Epithelial cell of prostate (primary cell): ENCODE results near the gene CRIP1.

Source experiments
- DNase-seq: peaks from one replicate; pipeline ENCODE4 v3.0.0-alpha.2; 2011; ENCODE audit warnings: low read depth, low spot score
- H3K27ac ChIP-seq: fragments of 450-650 bp; 2 replicates; pipeline ENCODE4 v1.5.1; 2017; ENCODE audit warnings: mild to moderate bottlenecking

CRIP1 gene

DNA sequence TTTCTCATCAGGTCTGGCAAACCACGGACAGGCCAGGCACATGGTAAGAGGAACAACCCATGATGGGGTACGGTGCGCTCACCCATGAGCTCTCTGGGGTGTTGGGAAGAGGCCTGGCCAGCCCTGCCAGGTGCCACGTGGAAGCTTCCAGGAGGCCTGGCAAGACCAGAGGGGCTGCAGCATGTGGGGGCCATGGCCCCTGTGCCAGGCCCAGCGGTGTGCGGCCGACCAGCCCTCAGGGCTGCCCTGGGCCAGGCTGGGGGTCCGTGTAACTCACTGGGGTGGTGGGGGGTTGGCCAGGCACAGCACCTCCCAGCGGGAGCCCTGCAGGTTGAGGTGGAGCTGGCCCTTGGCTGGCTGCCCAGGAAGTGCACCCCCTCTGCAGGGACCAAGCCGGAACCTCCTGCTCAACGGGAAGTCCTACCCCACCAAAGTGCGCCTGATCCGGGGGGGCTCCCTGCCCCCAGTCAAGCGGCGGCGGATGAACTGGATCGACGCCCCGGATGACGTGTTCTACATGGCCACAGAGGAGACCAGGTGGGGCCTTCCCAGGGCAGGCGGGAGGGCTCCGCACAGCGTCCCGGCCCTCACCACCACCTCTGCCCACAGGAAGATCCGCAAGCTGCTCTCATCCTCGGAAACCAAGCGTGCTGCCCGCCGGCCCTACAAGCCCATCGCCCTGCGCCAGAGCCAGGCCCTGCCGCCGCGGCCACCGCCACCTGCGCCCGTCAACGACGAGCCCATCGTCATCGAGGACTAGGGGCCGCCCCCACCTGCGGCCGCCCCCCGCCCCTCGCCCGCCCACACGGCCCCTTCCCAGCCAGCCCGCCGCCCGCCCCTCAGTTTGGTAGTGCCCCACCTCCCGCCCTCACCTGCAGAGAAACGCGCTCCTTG, 17.0 kb upstream of the CRIP1 start:
- H3K27ac ChIP-seq = no peak overlapping the region
- DNase-seq = no peak

DNA sequence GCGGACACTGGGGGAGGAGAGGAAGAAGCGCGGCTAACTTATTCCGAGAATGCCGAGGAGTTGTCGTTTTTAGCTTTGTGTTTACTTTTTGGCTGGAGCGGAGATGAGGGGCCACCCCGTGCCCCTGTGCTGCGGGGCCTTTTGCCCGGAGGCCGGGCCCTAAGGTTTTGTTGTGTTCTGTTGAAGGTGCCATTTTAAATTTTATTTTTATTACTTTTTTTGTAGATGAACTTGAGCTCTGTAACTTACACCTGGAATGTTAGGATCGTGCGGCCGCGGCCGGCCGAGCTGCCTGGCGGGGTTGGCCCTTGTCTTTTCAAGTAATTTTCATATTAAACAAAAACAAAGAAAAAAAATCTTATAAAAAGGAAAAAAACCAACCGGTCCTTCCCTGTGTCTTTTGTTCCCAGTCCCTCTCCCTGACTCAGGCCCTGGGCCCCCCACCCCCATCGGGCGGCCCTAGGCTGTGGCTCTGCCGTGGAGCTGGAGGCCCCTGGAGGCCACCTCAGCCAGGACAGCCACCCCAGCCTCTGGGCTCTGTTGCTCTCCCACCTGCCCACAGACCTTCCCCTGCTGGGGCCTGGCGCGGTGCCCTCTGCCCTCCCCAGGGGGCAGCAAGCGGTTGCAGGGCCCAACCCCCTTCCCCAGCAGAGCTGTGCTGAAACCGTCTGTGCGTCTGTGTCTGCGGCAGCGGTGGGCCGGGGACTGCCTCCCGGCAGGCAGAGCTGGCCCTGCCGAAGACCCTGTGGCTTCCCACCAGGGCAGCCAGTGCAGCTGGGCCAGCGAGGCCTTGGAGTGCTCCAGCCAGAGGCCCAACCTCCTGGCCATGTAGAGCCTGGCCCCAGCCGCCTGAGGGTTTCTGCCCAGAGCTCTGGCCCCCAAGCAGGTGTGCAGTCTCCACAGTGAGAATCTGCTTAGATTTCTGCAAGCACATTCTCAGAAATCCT, 16.1 kb upstream of the CRIP1 start:
- no peak for DNase-seq
- no peak overlapping the region for H3K27ac ChIP-seq

DNA sequence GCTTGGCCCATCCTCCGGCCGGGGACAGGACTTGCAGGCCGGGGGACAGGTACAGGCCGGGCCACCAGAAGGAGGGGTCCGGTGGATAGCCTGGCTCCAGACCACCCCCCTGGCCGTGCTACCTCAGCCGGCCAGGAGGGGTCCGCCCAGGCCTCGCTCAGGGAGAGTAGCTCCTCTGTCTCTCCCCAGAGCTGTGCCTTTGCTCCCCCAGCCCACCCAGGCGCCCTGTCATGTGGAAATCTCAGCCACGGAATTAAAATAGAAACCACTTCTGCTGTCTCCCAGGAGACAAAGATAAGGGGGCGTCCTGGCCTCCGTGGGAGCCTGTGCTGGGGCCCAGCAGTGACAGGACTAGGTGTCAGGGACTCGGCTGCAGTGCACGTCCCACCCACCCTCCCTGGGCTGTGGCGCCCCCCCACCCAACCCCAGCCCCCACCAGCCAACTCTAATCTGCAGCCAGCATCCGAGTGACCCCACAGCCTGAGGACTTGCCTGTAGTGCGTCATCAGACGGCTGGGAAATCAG, 15.3 kb upstream of the CRIP1 start:
- no peak overlapping the region for H3K27ac ChIP-seq
- DNase-seq = no peak

DNA sequence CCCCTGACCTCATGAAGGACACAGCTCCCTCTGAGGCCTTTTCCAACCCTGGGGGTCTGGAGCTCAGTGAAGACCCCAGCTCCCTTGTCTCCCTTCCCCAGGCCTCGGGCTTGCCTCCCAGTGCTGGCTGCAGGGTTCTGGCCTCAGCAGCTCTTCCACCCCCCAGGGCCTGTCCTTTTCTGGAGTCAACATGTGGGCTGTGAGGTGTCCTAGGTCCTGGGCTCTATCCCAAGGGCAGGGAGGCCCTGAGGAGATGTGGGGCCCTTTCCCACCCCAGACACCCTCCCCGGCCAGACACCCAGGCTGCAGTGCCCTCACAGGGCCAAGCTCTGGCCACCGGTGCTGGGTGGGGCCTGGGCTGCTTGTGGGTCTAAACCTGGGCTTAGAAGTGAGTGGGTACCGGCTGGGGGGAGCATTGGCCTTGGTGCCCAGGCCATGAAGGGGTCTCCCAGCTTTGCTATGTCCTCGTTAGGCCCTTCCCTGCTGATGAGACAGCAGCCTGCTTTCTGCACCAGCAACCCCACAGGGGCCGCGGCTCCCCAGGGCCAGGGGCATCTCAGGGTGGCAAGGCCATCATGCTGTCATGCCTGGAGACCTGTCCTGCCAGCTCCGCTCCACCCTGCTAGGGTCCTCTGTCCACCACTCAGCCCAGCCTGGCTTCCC, 14.7 kb upstream of the CRIP1 start:
- DNase-seq = no peak
- no peak overlapping the region for H3K27ac ChIP-seq

DNA sequence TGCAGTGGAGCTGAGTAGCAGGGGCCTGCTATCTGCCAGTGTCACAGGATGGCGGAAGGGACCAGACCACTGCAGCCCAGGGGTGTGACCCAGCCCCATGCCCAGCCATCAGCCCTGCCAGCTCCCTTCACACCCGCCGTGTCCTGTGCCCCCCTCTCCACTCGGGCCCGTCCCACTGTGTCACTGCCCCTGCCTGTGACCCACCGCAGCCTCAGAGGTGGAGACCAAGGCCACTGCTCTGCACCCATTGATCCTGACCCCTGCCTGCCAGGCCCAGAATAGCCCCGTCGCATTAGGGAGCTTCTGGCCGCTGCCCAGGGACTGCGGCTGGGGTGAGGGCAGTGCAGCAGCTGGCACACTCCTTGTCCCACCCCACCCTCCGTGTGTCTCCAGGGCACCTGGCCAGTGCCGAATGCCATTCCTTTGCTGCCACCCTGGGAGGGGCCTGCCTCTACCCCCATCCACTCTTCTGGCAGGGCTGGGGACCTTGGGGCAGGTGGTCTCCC, 14.1 kb upstream of the CRIP1 start:
- no peak overlapping the region for H3K27ac ChIP-seq
- no peak for DNase-seq

DNA sequence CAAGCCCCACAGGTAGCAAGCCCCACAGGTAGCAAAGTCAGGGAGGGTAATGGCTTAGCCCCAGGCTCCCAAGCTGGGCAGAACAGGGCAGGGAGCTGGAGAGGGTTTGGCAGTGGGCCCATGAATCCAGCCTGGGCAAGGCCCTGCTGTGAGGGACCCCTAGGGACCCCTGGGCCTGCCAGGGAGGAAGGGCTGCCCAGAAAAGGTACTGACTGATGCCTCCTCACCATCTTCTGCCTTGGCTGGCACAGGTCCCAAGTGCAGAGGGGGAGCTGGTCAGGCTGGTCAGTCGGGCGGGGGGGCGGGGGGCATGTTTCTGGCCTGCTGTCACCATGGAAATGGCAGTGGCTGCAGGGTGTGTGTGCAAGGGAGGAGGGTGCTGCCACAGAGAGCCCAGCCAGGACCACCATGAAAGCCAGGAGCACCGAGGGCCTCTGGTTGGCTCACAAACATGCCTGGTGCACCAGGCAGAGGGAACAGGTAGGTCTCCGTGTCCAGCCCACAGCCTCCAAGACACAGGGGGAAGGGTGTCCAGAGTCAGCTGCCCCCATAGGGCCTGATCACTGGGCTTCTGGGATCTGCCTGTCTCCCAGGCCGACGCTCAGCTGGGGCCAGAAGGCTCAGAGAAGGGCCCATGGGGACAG, 13.5 kb upstream of the CRIP1 start:
- no peak for DNase-seq
- H3K27ac ChIP-seq = no peak overlapping the region

DNA sequence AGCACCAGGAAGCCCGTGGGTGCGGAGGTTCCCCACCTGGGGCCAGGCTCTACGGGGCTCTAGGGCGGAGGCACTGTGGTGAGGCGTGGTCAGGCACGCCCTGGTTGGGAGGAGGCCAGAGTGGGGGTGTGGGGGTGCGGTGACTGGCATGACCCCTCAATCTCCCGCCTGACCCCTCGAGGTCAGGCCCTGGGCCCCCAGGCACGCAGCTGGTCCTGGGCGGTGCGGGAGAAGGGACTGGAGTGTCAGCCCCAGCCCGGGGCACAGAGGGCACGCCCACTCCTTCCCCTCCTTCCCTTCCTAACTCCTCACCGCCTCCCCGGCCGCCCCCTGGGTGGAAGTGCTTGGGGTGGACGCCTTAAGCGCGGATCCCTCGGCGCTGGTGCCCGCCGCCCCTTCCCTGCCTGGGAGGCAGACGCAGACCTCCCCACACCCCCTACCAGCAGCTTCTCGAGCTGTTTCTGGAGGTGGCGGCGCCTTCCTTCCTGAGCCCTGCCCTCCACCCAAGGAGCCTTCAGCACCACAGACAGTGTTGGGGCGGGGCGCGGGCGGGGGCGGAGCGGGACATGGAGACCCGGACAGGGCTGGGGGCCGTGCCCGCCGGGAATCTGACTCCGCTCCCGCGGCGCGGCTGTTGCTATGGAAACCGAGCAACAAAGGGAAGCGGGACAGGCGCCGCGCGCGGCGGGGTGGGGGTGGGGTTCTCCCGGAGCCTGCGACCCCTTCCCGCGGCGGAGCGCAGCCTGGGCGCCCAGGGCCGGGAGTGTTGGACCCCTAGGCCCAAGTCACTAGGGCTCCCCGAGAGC, 12.8 kb upstream of the CRIP1 start:
- H3K27ac ChIP-seq = peak overlapping the region; percentile 36
- DNase-seq = peak; percentile 24

DNA sequence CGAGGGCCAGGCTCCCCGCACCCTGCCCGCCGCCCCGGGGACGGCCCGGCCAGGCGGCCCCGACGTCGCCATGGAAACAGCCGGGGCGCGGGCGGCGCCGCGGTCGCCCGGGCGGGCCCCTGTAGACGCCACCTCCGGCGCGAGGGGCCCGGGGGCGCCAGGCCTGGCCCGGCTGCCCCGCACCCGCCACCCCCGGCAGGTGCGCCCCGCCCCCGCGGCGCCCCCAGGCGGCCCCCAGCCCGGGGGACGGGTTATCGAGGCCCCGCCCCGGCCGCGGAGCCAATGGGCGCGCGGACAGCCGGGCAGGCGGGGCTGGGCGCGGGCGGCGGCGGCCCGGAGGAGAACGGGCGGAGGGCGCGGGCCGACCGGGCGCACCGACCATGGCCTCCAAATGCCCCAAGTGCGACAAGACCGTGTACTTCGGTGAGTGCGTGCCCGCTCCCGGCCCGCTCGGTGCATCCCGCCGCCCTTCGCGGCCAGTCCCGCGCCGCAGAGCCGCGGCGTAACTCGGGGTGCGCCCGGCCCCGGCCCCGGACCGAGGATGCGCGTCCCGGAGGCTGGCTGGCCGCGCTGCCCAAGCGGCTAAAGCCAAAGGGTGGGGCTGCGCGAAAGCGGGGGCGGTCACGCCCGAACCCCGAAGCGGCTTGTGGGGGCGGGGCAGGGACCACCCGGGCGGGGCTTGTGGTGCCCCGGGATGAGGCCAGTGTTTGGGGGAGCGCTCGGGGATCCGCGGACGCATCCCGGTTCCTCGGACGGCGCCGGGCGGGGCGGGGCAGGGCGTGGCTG, 12.0 kb upstream of the CRIP1 start, which contains the start of gene CRIP2:
Gene CRIP2, plus strand, starts transcription at position 339 of the 786 bp plus-strand sequence. Its CDS starts 42 bp downstream, at position 381.
- peak within 1 kb of the TSS; percentile 36 for H3K27ac ChIP-seq
- DNase-seq = no peak

DNA sequence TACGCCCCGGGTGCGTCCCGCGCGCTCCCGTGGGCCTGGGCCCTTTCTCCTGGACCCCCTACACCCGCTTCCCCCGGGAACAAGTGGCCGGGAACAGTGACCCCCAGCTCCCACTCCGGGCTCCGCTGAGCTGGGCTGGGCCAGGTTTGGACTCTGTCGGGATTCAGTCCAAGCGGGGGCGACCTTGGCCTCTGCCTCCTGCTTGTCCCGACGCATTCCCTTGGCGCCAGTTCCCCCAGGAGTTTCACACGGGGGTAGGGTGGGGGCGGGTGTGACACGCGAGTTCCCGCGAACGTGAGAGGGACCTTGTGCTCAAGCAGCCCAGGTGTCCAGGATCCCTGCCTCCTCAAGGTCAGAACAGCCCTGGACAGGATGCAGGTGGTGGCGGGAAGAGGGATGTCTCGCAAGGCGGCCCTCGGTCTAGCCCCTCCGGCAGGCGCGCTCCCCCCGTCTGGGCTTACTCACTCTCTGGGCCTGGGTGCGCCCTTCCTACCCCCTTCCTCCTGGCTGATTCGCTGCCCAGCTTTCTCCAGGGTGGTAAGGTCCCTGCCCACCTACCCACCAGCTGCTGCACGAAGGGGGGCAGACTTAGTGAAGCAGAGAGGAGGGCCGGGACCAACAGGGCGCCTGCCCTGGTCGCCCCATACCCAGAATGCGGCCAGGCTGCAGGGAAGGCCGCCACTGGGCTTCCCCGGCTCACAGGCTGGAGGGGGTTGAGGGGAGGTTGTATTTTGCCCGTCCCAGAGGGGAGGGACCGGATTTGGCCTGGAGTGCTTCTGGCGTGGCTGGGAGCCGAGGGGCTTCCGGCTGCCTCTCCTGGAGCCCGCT, 11.2 kb upstream of the CRIP1 start:
- DNase-seq = no peak
- peak overlapping the region; percentile 36 for H3K27ac ChIP-seq

DNA sequence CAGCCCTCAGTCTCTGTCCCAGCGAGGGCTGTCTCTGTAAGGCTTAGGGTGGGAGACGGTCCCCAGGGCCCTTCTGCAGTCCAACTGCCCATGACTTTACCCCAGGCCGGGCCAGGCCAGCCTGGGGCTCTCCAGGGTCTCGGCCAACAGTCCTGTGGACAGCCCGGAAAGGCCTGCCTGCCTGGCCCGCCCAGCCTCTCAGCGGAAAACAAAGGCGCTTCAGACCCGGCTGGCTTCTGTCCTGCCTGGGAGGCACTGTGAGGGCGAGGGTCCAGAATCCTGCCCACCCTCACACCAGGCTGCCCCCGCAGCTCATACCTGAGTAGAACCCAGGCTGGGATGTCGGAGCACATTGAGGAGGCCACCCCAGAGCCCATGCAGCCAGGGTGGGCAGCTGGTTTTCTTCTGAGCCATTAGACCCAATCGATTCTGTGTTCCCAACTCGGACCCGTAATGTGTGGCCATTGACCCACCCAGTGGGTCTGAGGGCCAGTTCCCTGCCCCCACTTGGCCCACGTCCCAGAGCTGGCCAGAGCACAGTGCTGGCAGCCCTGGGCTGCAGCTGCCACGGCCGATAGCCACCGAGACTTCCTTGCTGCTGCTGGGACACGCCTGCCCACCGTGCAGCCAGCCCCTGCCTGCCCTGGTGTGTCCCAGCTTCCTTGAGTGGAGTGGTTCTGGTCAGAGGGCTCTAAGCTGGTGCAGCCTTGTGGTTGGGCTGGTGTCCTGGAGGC, 10.4 kb upstream of the CRIP1 start:
- no peak for DNase-seq
- peak overlapping the region; percentile 36 for H3K27ac ChIP-seq

DNA sequence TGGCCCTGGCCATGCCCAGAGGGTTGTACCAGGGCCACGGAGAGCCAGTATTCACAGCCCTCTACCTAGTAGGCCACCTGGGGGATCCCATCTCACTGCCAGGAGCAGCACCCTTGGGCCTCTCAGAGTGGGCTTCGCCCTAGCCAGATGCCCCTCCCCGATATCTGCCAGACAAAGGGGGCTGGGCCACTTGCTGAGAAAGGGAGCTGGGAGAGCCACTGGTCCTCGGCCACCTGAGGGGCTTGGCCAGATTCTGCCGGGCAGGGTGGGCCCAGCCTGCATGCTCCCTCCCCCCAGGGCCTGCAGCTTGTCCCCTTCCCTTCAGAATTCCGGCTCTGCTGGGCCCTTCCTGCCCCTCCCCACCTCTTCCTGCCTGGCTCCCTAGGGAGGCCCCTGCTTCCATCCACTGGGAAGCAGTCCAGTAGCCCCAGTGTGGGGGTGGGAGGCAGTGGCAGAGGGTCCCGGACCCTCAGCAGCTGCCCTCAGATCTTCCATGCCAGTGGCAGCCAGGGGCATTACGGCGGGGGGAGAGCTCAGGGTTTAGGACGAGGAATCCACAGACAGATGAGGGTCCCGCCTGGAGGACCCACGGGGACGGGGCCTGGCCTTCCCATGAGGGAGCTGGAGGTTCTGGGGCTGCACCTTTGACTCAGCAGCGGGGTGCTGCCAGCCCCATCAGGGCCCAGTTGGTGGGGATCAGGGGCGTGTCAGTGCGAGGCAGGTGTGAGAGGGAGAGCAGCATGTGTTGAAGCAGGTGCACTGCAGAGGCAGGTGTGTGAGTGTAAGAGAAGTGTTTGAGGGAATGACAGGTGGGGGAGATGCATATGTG, 9.6 kb upstream of the CRIP1 start:
- no peak overlapping the region for H3K27ac ChIP-seq

DNA sequence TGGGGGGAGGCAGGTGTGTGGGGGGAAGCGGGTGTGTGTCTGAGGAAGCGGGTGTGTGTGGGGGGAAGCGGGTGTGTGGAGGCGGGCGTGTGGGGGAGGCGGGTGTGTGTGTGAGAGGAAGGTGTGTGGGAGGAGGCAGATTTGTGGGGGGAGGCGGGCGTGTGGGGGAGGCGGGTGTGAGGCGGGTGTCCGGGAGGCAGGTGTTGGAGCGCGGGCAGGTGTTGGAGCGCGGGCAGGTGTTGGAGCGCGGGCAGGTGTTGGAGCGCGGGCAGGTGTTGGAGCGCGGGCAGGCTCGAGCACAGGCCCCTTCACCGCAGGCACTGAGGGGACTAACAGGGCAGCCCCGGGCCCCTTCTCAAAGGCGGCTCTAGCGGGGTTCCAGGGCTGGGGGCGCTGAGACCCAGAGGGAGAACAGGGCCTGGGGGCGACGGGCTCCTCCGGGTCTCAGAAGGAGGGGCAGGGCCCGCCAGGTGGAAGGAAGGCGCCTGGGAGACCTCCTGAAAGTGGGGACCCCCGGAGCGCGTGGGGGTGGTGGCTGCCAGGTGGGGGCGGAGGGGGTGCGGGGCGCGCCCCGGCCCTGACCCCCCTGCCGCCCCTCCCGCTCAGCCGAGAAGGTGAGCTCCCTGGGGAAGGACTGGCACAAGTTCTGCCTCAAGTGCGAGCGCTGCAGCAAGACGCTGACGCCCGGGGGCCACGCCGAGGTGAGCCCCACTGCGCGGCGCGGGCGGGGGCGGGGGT, 8.9 kb upstream of the CRIP1 start:
- H3K27ac ChIP-seq = no peak overlapping the region
- DNase-seq = no peak

More for the DNA sequence above, 9.6 kb upstream of the CRIP1 start:
- no peak for DNase-seq

DNA sequence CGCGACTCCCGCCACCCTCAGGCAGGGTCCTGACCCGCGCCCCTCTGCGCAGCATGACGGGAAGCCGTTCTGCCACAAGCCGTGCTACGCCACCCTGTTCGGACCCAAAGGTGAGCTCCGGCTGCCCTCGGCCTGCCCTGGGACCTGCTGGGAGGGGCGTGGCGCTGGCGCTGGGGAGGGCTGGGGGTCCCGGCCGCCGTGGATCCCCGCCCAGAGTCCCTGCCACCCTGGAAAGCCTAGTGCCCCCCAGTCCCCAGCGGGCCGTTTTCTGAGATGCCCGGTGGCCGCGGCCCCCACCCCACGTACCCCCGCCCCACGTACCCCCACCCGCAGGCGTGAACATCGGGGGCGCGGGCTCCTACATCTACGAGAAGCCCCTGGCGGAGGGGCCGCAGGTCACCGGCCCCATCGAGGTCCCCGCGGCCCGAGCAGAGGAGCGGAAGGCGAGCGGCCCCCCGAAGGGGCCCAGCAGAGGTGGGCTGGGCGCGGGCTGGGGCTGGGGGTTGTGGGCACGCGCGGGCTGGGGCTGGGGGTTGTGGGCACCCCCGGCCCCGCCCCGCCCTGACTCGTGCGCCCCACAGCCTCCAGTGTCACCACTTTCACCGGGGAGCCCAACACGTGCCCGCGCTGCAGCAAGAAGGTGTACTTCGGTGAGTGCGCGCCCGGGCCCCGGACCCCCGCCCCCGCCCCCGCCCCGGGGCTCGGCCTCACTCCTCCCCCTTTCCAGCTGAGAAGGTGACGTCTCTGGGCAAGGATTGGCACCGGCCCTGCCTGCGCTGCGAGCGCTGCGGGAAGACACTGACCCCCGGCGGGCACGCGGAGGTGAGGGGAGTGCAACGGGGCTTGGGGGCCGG, 8.1 kb upstream of the CRIP1 start:
- no peak for DNase-seq
- H3K27ac ChIP-seq = no peak overlapping the region
